GM19467 (cell line): ENCODE results near the gene LDHAL6A.

ENCODE experiments used
- ATAC-seq: cut with Tn5 transposase; IDR thresholded peaks from one replicate; pipeline ENCODE4 v1.9.1; 2021; ENCODE audit warnings: mild to moderate bottlenecking, moderate library complexity; ENCODE audit not compliant: unreplicated experiment

The LDHAL6A gene

DNA sequence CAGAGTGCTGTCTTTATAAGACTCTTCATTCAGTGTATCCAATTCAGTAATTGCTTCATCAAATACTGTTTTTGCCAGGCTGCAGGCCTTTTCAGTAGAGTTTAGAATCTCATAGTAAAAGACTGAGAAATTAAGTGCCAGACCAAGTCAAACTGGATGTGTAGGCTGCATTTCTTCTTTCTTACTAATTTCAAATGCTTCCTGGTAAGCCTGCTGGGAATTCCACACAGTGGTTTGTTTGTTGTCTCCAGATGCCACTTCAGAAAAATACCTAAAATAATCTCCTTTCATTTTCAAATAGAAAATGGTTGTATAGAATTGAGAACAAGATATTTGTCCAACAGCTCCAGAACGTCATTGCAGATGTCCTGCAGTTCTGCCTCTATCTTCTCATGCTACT, 34.7 kb downstream of the LDHAL6A start:
- no peak for ATAC-seq

DNA sequence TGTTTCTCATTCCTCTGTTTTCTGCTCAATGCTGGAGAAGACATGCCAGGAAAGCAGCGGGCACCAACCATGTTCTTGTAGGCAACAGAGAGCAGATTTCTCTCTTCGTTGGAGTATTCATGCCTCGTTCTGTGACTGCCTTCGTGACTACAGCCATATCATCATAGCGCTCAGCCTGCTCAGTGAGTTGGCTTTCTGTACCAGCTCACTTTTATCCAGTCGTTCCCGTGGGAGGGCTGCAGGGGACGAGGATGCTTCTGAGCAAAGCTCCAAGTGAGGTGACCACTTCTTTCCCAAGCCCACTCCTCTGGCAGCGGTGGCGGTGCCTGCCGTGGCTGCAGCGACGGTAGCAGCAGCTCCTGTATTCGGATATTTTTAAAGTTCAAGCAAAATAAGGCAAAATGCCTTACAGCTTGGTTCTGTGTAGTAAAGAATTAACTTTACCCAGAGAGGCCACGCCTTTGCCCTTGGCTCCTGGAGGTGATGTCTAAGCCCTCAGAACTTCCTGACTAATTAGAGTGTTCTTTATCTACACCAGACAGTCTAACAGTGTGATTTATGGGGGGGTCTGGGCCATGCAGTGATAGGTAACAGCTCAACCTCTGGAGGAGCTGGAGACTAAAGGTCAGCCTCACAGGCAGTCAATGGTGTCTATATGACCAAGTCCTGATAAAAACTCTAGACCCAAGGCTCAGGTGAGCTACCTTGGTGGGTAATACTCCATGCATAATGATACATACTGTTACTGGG, 35.3 kb downstream of the LDHAL6A start:
- no peak for ATAC-seq

DNA sequence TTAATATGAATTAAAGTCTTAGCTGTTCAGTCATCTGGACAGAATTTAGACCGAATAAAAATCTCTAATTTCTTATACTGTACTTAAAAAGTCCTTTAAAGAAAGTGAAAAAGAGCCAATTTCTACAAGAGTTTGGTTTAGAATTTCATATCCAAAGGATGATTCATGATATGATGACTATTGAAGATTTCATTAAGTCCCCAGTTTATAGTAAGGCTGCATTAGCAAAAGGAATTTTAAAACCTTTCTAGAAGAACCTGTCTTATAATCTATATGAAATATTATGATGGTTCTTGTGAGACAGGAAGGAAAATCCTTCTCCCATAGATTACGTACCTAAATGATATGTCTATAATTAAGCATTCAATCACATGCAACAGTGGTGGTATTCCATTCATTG, 36.3 kb downstream of the LDHAL6A start:
- ATAC-seq: no peak

DNA sequence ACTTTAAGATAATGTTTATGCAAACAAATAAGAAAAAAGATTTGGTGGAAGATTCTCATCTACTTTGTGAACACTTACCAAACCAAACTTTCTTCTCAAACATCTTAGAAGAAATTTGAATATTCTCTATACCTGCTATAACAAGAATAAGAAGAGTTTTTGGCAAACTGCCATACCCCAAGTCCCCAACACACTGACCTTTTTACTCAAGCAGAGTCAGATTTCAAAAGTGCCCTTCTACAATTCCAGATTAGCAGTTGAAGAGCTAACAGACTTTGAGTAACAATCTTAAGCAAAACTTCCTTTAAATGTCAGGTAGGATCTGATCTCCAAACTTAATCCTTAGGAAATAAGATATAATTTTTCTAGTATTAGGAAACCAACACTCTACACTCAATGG, 37.2 kb downstream of the LDHAL6A start:
- ATAC-seq: no peak

DNA sequence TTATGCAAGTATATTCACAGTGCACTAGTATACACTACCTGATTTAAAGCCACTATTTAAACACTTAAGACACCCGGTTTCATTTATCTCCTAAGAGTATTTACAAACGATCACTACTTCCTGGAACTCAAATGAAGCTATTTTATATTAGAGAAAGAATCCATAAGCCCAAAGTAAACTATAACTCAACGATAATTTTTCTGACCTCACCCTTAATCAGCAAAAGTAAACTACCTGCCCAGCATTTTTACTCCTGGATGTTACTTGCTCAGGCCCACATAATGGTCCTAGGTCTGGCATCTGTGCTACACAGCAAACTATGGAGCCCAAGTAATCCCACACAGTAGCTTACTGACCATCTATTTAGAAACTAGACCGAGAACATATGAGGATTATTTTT, 37.7 kb downstream of the LDHAL6A start:
- ATAC-seq: no peak

DNA sequence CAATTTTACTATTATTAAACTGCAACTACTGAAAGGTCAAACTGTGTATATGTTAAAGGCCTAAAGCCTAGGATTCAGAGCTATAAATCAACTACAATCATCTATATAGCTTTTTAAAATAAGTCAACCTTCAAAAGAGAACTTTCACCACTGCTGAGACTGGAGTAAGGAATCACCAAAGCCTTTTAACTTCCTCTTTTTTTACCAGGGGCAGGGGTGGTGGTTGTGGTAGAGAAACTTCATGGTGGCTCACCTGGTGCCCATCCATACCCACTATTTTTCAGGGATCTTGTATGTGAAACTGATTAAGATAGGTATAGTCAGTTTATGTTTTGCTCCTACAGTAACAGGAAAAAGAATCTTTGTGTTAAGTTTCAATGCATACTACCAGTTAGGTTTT, 39.6 kb downstream of the LDHAL6A start:
- ATAC-seq: no peak

DNA sequence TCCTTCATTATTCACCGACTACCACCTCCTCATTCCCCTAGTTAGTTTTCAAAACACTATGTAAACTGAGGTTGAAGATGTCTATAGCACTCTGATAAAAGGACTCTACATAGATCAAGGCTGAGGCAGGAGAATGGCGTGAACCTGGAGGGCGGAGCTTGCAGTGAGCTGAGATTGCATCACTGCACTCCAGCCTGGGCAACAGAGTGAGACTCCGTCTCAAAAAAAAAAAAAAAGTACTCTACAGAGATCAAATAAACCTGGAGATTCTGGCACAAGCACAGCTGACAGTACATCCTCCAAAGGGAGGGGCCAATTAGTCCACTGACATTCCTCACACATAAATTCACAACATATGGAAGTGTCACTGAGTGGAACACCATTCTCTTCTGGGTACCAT, 40.0 kb downstream of the LDHAL6A start:
- no peak for ATAC-seq

DNA sequence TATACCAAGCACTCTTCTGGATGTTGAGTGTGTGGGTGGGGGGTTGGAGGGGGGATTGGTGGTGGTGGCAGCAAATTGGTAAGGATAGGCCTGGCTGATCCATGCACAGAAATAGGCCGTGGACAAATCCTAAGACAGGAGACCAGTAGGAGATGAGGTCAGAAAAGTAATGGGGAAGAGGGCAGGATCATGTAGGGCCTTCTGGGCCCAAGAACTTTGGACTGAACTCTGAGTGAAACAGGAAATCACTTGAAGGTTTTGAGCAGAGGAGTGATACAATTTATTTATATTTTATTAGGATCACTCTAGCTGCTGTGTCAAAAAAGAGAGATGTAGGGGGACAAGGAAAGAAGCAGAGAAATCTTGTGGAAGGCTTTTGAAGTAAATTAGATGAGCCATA, 42.4 kb downstream of the LDHAL6A start:
- ATAC-seq: no peak

DNA sequence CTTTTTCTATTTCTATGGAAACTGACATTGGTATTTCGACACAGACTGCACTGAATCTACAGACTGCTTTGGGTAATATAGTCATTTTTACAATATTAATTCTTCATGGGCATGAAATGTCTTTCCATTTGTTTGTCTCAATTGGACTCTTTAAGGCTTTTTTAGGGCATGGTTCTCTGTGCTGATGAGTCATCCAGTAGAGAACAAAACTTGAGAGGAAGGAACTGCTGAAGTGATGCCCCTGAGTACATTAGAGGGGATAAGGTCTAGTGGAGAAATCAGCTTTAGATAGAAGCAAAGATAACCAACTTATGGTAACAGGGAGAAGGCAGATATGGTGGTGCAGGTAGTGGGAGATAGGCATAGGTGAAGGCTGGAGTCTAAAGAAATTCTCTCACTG, 46.0 kb downstream of the LDHAL6A start:
- ATAC-seq: no peak

DNA sequence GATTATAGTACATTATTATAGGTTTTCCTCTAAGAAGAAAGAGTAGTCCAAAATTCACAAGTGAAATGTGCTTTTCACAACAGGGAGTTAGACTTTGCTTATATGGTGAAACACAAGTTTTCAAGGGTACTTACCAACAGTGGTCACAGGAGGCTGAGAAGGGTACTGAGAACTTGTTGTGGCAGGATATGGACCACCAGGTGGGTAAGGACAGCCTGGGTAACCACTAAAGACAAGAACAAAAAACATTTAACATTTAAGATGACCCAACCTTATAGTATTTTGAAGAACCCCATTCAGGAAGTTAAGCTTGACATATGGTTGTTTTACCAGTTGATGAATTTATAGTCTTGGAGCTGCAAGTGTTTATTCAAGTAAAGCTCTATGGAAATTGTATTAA, 46.7 kb downstream of the LDHAL6A start:
- ATAC-seq: no peak

DNA sequence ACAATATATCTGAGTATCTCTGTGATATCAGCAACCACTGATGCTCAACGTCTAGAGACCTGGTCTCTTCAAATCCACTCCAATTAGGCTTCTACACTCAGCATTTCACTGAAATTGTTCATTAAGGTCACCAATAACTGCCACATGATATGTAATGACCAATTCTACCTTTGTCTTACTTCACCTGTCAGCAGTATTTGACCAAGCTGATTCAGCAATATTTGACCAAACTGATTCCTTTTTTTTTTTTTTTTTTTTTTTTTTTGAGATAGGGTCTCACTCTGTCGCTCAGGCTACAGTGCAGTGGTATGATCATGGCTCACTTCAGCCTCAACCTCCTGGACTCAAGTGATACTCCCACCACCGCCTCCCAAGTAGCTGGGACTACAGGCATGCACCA, 65.5 kb downstream of the LDHAL6A start:
- ATAC-seq: no peak

DNA sequence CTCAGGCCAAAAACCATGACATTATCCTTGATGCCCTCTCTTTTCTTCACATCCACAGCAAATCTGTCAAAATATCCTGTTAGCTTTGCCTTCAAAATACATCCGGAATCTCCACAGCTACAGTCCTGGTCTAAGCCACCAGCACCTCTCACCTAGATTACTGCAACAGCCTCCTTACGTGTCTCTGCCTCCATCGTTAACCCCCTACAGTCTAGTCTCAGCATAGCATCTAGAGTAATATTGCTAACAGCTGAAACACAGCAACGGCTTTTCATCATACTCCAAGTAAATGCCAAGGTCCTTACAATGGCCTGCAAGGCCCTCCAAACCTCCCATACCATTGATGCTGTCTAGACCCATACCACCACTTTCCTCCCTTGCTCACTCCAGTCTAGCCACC, 66.7 kb downstream of the LDHAL6A start:
- no peak for ATAC-seq

DNA sequence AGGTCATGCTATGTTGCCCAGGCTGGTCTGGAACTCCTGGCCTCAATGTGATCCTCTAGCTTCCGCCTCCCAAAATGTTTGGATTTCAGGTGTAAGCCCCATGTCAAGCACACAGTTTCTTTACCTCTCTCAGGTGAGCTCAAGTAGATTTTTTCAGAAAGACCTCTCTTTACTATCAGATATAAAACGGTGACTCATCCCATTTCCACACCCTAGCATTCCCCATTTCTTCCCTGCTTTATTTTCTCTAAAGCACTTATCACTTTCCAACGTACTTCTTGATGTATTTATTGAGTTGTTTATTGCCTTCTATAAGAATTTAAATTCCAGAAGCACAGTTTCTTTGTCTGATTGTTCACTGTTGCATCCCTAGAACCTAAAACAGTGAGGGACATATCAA, 67.4 kb downstream of the LDHAL6A start:
- ATAC-seq: no peak

DNA sequence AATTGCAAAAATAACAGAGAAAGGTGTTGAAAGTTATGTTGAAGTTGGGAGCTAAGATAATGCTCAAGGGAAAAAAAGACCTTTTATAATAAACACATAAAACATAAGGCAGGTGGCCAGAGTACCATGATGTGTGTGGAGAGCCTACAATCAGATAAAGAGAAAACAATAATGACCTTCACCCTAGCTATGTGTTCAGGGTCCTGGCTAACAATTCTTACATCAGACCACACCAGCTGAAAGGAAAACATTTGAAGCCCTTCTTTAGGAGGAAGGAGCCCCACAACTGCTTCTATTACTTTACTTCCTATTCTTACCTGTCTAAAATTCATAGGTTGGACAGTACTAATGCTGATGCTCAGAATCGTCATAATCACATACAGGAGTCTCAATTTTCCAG, 68.6 kb downstream of the LDHAL6A start:
- ATAC-seq: no peak

DNA sequence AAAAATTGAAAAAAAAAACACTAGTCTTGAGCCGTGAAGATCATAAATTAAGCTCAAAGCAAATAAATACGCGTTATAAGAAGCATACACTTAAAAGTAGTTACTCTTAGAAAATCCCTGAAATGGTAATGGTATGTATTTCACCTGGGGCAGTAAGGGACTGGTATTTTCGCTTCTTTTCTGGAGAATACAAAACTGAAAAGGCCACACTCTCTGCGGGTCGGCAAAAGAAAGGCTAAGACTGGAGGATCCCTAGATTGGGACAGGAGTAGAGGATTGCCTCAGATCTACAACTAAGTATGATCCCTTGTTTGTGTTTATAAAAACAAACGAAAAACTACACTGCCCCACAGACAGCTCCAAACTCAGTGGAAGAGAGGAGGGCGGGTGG, 70.5 kb downstream of the LDHAL6A start:
- no peak for ATAC-seq

DNA sequence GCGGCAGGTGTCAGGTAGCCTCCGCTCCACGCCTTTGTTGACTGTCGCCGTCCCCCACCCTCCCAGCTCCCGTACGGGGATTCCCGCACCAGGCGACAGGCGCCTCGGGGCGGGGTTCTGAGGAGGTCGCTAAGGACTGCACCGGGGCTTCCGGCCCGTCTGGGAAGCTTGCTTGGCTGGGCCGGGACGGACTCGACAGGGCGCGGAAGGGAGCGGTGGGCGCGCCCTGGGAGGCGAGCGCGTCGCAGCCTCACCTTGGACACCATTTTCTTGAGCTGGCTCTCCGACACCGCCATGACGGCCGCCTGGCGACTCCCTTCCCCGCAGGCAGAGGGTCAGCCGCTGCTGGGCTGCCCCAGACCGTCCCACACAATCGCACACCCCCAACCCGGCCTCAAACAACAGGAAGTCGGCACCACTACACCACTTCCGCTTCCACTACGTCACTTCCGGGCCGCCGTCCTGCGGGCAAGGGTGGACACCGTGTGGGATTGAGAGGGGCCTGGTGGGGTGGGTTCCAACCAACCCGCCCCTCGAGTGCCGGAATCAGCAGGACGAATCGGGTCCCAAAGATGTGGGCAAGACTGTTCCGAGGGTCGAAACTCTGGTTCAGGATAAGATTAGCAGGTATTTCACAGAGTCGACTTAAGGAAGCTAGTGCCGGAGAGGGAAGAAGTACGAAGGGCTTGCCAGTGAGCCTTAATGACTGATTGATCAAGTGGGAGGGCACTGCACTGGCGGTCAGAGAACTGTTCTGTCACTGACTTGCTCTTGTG, 71.1 kb downstream of the LDHAL6A start, which contains the start of gene TSG101:
TSS of gene TSG101 (minus strand) at position 422 of the 776 bp plus-strand sequence. CDS start at position 296, 126 bp downstream.
- ATAC-seq: peak; percentile 93

DNA sequence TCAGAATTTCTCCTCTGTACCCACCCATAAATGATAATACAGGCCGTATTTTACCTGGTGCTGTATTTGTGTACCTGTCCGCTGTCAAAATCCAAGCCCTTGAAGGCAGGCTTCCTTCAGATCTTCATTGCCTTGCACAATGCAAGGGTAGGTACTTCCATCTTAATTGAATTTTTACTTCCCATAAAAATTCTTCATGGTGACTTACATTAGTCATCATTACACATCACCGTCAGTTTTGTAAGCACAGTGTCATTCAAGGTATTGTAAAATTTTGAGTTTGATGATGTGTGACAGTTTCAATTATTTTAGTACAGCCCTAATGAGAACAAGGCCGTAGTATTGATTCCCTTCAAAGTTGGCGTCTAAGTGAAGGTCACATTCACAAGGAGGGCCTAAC, 71.9 kb downstream of the LDHAL6A start:
- ATAC-seq: no peak
